Measurements from ENCODE around the gene MAGED2.
"Not testable (repeated sequence)": the region's sequence is repeated elsewhere in the genome, so short reads cannot be mapped to it uniquely, and the experiment has no call there.

The MAGED2 gene

DNA sequence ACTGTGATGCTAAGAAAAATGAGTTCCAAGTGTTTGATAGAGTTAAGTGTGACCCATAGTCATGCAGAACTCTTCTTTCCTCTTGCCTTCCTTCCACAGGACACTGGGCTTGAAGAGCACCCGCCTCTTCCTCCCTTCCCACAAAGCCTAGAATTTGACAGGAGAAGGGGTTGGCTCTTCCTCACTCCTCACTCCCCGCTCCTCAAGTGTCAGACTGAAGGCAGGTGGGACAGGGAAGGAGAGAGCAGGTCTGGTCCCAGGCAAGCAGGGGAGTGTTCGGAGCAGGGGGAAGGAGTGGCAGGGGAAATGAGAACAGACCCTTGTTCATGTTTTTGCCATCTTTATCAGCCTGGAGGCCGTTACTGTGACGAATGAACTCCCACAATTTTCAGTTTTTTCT lies 10.7 kb downstream of the MAGED2 start:
- no peak for FAIRE-seq

GRCh38 chrX:54819201-54819600 lies 11.7 kb downstream of the MAGED2 start:
- no peak for FAIRE-seq

DNA sequence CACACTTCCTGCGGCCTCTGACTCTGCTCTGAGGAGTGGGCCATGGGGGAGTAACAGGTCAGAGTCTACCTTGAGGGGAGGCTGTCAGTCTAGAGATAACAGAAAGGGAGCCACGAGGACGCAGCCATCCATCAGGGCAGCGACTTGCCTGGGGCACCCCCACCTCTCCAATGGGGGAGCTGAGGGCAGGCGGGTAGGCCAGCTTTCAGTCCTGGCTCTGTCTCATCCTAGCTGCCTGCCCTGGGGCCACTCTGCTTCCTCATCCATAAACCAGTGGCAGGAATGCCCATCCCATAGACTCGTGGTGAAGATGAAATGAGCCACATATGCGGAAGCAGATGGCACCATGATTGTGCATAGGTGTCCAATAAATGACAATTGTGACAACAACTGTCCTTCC lies 13.2 kb downstream of the MAGED2 start:
- no peak for FAIRE-seq

GRCh38 chrX:54821310-54821709 lies 13.8 kb downstream of the MAGED2 start:
- FAIRE-seq, result no peak

DNA sequence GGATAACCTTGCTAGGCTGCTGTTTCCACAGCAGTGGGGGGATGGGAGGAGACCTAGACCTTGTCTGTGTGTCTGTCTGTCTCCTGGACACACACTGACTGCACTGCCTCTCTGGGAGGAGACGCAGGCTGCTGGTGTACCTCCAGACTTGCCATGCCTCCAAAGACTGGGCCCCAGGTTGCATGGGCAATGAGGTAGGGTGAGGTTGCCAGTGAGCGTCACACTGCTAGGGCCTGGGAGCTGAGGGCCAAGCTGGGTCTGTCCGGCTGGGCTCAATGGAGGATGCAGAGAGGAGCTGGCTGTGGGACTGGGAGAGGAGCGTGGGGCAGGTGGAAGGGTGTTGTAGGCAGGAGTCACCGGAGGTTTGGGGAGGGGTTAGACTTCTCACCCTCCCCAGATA lies 16.6 kb downstream of the MAGED2 start:
- FAIRE-seq, result no peak

GRCh38 chrX:54824722-54825121 lies 17.2 kb downstream of the MAGED2 start:
- FAIRE-seq, result no peak

DNA sequence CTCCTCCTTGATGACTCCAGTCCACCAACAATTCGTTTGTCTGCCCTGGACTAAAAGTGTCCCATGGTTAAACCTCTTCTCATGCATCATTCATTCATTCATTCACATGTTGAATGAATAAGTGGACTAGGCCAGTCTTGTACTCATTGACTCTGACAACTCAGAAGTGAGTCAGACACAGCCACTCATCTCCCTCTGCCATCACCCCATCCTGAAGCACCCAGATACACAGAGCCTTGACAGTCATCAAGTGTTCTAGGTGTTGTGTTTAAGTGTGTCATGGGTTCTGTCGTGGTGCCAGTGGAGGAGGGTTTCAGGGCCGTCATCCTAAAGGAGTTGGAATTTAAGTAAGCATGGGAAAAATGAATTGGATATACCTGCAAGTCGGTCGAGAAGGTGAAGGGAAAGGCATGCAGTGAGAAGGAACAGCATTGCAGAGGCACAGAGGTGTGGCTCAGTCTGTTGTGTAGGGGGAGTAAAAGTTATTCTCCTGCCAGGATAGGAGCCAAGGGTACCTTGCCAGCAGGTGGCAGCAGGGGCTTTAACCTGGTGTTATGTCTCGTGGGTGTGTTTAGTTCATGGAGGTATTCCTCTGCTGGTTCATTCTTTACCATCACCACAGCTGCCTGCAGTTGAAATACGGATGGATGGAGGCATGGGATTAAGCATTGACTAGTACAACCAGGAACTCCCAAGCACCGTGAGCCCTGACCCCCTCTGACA lies 18.3 kb downstream of the MAGED2 start:
- no peak for FAIRE-seq

DNA sequence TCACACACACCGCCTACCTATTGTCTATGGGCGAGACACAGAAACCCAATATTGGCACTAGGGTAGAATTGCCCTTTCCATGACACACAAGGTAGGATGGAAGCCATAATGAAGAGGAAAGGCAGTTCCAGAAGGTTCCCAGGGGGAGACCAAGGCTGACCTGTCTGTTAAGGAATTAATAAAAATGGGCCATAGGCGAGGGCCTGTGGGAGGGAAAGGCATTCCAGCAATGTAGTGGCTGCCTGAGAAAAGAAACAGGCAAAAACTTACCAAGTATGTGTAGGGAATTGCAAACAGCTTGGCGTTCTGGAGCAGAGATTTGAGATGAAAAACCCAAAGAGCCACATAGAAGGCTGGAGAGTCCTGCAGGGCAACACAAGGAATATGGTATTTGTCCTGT lies 19.1 kb downstream of the MAGED2 start:
- no peak for FAIRE-seq

GRCh38 chrX:54838583-54838982 lies 31.0 kb downstream of the MAGED2 start:
- FAIRE-seq, result no peak

DNA sequence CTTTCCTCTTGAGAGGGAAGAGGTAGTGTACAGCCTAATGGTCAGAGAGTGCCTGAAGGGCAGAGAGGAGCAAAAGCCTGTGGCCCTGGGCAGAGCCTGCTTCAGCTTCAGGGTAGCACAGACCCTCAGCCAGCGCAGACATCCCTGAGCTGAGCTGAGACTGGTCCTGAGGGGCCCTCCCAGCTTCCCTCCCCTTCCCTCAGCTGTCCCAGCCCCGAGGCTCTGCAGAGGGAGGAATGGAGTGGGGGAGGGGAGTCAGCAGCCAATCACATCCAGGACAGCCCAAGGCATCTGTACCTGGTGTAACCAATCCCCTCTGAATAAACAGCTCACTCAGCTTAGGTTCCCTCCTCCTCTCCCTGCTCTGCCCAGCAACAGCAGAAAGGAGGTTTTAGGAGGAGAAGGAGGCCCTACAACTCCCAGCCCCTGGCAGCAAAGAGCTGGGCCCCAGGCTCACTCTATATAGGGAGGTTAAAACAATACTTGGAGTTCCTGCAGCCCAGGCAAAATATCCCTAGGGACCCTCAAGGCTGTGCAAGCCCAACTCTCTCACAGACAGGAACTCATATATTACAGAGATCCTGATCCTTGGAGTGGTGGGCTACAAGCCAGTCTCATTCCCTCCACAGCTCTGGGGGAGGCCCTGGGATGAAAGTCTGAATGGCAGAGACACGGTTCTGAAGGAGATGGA lies 33.8 kb downstream of the MAGED2 start:
- FAIRE-seq, result not testable (repeated sequence)

DNA sequence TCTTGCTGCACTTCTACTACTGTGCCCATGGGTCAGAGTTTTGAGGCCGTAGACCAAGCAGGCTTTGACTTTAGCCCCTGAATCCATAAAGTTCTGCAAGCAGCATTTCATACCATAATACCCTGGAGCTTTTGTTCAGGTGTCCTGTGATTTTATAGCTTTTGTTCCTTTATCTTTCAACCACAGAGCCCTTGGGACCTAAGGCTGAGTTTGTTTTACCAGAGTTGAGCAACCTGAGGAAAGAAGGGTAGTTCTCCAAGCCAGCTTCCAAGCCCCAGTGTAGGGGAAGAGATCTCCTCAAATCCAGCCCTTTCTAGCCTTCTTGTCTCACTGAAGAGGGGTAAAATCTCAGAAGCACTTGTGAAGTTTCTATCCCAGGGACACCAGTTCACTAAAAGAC lies 35.1 kb downstream of the MAGED2 start:
- no peak for FAIRE-seq

- no peak for FAIRE-seq
These were observed 35.5 kb downstream of the MAGED2 start for GRCh38 chrX:54843050-54843449.

- not testable (repeated sequence) for FAIRE-seq
These were observed 40.2 kb downstream of the MAGED2 start for GRCh38 chrX:54847700-54848099.

DNA sequence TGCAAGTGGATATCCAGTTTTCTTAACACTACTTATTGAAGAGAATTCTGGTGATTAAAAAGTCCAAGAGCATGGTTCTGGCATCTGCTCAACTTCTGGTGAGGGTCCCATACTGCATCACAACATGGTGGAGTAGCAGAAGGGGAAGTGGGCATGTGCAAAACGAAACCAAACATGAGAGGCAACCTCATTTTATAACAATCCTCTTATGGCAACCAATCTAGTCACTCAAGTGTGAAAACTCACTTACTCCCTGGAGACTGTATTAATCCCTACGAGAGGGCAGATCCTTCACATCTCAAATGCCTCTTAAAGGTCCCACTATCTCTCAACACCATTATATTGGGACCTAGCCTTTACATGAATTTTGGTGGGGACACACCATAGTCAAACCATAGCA lies 57.7 kb downstream of the MAGED2 start:
- FAIRE-seq, result no peak
